Left forelimb (tissue), 1 donor: ENCODE results near the gene SDCCAG8.

Experiments used
- DNase-seq: peaks from one replicate; pipeline ENCODE4 v3.0.0-alpha.2; 2018; ENCODE audit warnings: low spot score

SDCCAG8 gene

DNA sequence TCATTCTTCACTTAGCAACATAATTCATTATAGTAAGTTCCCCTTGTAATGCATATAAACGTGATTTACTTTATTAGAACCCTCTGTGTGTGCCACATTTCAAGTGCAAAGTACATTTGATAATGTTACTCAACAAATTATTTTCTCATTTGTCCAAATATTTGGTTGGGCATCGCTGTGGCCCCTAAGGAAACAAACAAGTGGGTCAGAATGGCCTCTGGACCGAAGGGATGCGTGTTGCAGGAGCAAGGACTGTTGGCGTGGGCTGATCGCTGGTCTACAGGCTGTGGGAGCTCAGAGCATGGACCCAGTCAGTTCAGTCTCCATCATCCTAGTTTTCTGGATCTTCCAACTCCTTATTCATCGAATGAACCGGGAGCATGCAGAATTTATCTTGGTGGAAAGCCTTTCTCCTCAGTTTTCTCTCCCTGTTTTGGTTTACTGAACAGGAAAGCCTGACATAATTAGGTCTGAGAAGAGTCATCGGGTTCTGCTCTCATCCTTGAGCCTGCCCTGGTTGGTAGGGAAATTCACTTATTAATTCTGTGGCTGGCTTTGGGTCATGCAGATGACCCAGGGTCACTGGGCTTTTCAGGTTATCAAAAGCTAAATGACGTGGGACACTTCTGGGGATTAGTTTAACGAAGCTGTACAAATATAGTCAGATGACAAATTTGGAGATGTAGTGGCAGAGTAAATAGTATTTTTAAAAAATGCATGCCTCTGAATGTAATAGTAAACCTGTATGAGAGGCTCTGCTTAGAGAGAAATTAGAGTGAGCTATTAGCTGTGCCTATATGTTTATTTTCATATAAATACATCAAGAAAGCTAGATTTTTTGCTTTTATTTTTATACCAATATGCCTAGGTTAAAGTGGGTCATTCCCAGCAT is 200.2 kb downstream of the SDCCAG8 start:
- no peak for DNase-seq

DNA sequence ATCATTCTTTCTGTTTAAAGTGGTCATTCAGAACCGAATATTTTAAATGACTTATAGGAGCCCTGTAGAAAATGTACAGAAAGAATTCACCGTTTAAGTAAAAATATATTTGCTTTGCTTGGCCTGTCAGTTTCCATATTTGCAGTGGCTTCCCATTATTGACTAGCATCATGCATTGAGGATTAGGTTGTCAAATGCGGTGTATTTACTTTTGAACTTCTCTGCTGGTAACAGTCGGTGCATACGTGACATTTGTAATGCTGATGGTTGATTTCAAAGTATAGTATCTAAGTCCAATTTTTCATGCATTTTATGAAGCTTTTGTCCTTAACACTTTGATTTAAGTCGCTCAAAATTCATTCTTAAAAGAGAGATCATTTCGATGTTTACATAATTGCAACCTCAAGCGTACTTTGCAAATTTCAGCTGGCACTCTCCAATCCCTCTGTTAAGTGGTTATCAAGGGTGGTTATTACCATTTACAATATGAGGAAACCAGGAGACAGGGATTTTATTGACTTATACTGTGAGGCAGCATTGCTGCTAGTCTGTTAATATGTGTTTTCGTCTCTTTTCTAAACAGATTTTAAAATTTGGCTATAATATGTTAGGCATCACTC is 201.6 kb downstream of the SDCCAG8 start:
- no peak for DNase-seq

DNA sequence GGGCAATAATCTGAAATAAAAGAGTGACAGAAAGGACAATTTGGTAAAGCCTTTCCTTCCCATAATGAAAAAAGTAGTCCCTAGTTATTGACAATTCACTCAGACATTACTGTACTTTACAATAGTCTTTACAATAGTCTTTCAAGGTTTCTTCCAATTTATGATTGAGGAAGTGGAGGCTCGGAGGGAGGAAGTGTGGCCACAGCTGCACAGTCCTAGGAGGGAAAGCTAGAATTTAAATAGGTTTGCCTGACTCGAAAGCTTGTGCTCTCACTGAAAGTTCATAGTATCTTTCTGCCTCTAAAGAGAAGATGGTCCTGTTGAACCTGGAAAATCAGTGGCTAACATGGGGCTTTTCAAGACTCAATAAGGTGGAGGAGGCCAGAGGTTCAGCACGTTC is 203.2 kb downstream of the SDCCAG8 start:
- DNase-seq, result no peak

DNA sequence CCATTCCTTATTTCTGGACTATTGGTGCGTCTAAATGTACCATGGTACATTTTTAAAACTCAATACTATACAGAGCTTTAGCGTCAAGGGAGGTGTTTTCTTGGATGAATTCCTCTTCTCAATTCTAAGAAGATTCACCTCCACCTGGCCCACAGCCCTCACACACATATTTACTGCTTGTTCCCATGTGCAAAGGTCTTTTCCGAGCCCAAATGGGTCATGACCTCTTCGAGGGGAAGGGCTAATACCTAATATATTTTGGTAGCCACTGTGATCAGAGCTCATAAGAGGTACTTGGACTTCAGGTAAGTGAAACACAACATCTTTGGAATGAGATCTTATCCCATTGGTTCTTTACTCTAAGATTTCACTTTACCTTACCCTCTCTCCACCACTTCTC is 205.9 kb downstream of the SDCCAG8 start:
- DNase-seq, result no peak

DNA sequence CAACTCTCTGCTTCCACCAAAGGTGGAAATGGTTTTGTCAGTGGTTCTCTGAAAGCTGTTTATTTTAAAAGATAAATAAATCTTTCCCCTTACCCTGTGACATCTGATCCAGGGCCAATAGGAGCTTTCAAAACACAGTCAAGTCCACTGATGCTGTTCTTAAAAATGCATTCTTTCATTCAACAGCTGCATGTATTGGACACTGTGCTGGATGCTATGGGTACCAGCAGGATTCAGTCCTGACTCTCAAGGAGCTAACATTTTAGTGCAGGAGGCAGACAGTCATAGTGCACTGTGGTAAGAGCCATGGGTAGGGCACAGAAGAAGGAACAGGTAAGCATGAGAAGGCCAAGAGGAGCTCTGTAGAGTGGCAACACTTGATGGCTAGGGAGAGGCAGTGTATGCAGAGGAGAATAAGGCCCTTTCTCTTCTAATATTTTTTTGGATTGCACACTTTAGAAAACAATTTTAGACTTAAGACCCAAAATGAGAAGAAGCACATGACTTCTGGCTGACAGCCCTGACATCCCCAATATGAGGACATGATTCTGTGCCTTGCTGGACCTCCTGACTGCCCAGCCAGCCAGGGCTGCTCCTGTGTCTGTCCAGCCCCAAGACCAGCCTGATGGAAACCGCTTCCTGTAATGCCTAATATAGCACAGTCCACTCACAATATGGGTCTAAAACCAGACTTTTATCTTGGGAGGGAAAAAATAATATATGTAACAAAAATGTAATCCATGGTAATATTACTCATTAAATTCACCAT is 207.3 kb downstream of the SDCCAG8 start:
- DNase-seq, result no peak

DNA sequence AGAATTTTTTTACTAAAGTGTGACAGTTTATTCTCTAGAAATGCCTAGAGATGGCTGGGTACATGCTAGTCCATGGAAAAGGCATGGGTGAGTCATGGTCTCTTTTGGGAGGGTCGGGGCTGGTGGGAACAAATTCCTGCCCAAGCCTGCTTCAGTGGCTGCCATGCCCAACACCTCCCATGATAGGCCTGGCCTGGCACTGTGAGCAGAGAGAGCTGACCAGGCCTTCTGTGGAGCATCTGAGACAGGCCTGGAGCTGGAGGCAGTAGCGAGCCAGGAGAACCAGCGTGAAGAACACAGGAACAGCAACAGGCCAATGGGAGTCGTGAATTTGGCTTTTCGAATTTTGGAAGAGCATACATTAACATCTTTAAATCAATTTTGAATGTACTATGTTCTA is 209.2 kb downstream of the SDCCAG8 start:
- DNase-seq, result no peak

DNA sequence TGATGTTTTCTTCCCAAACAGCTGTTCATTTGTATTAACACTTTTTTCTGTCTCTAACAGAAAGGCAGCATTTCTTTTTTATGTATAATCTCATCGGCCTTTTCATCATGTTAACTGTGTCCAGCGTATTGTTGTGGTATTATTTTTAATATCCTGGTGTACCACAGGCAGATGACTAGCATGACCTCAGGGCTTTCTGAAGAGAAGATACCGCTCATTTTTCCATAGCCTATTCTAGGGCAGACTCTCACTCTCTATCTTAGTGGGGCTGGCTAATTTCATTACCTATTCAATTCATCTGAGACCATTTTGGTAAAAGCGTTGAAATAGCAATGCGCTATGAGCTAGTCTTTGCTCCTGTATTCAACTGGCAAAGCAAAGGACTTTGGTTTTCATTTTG is 209.9 kb downstream of the SDCCAG8 start:
- no peak for DNase-seq

DNA sequence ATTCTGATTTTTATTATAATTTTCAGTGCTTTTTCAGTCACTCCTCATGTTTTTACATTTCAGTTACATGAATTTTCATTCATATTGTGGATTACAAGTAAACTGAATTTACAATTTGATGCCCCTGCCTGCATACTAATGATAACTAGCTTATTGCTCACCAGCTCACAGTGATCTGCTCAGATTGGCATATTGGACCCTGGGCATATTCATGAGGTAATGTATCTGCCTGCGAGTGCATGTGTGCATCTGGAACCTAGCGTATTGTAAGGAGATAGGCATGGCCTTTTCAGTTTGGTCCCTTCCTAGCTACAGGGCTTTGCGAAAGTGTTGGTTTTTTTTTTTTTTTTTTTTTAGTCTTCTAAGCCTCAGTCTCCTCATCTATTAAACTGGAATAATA is 213.7 kb downstream of the SDCCAG8 start:
- DNase-seq, result no peak

DNA sequence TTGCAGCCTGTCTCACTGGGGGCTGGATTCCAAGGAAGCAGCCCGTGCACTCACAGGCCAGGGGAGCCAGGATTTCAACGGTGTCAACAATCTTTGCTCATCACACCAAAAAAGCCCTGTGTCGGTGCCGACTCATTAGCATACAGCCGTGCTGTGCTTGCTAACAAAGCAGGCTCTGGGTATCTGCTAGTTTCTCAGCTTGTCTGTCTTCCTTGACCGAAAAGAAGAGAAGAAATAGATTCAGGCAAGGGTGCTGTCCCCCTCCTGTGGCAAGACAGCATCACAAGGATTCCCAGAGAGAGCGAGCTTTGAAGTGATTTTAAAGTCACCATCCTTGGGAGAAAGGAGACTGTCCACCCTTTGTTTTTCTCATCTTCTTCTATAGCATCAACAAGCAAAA is 214.7 kb downstream of the SDCCAG8 start:
- no peak for DNase-seq

DNA sequence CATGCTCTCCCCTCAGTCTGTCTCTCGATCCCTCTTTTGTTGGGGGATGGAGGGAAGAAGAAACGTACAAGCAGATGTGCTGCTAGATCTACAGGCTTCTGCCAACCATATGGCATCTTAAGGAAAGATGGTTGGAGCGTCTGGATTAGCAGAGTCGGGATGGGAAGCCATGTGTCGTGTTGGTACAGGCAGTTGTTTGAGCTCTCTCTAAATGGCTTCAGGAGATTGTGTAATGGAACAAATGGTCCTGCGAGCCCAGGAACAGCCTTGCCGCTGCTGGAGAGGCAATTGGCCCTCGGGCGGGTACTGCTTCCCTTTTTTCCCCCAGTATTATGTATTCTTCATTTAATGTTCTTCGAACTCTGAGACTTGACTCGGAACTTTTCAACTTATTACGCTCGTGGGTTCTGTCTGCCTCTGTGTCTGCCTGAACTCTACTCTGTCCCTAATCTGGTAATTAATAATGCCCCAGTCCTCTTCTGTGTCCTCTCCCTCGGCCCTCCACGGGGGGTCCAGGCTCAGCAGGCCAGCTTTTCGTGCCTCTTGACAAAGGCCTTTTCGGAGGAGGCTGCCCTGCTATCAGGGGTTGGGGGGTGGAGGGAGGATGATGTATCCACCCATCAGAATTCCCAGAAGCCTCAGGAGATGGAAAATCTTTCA is 215.3 kb downstream of the SDCCAG8 start:
- no peak for DNase-seq

DNA sequence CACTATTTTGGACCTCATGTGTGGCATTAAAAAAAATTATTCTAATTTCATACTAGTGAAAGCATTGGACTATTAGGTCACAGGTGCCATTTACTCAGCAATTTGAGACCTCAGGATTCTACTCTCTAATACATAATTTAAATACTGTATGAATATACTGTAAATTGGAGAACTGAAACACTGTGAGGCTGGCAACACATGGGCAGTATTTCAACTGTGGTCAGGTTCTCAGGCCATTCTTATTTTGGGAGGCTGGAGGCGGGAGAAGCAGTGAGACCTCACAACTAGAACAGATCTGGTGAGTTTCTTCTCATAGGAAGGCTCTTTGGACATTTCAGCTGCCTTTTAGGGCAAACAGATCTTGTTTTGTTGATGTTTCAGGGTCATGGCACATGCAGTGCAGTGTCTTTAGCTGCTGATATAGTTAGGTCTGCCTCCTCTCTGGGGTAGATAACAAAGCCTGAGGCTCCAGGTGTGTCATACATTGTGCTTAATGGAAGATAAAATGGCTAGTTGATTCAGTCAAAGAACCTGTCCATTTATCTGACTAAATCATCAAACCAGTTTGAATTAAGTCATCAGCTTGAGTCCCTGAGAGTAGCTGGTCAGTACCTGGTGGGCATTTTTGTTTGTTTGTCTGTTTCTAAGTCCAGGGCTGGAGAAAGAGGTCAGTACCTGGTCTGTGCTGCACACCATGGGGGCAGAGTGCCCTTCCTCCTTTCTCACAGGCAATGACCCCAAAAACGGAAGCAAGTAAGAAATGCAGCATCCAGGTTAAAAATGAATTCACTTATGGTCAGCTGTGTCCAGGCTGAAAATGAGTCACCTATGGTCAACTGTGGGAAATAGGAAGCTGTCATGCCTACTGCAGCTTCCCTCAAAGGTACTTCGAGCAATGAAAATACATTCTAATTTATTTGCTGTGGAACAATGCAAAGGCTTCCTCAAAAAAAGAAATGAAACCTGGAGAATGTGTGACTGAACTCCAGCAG is 216.2 kb downstream of the SDCCAG8 start:
- no peak for DNase-seq

DNA sequence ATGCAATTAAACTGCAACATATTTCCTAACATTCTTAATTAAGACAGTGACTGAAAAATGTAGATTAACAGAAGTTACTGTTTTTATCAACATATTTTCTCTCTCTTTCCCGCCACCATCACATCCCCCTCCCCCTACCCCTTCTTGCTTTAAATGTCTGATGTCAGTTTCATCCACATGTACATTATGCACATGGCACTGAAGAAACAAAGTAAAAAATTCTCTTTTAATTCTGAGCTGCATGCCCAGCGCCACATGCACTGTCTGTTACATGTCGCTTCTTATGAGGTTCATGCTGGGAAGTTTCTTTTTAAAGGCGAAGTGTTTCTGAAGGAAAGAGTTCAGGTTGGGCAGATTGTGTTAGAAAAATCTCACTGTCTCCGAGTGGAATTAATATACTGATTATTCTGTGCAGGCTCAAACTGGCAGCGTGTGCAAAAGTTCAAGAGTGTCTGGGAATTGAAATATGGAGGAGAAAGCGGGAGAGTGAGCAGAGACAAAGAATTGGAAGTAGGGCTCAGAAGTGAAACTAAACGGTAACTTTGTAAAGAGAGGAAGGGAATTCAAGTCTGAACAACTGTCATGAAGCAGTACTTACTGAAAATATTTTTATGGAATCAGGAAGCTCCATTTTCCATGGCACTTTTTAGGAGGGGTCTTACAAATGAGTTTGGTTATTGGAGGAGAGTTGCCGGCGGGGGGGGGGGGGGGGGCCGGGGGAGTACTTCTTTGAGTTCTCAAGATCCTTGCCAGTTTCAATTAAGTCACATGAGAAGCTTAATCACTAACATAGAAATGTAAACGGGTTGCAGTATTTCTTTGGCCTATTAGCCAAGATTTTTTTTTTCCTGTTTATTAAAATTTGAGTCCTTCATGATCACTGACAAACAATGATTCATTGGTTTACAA is 217.6 kb downstream of the SDCCAG8 start:
- no peak for DNase-seq

DNA sequence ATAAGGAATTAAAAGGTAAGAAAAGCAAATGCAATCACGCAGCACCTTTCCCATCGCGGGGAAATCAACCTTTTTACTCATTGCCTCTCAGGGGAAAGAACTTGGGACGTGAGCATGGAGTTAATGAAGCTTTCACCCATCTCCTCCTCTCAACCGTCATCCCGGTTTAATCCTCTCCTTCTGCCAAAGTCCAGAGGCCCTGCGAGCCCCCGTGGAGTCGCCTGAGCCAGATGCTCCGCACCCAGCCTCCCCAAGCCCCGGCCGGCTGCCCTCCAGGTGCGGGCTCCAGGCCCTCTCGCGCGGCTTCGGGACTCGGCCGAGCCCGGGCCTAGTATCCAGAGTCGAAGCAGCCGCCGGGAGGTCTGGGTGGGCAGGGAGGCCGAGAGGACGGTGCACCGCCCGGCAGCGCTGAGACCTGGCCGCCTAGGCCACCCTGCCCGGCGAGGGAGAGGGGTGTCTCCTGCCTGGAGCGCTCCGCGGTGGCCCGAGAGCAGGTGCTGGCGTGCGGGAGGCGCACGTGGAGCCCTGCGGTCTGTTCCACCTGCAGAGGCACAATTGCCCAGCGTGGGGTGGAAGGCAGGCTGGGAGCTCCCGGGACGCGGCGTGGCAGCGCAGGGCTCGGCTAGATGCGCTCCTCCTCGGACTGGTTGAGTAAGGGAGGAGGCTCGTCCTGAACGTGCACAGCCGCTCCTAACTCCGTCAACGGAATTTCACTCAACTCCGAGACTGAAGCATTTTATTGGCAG is 218.5 kb downstream of the SDCCAG8 start:
- no peak for DNase-seq

DNA sequence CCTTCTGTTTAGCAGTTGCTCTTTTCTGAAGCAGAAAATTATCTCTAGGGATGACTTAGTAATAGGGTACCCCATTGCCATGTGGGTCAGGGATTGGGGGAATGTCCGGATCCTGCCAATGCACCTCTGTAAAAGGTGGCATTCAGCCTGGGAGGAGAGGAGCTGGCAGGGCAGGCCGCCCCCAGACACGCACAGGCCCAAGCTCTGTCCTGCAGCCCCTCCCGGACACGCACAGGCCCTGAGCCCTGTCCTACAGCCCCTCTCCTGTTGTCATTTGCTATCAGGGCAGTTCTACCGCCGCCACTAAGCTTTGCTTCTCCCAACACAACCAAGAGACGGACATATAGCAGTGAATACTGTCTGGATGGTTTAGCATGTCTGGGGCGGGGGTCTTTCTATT is 219.1 kb downstream of the SDCCAG8 start:
- DNase-seq, result no peak

DNA sequence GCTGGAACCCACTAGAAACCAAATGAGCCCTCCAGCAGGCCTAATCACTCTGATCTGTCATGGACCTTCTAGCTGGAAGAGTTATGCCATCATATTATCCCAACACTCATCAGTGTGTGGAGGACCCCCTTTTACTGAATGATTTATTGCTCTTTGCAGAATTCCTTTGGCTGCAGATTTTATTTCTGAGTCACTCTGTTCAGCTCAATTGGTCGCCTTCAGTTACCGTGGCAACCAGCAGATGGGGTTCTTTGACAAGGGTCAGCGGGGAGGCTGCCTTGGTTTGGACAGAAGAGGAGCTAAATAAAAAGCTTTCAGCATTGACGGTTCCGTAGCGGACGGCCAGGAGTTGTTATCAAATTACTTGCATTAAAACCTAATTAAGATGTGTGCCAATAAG is 220.1 kb downstream of the SDCCAG8 start:
- DNase-seq, result no peak

DNA sequence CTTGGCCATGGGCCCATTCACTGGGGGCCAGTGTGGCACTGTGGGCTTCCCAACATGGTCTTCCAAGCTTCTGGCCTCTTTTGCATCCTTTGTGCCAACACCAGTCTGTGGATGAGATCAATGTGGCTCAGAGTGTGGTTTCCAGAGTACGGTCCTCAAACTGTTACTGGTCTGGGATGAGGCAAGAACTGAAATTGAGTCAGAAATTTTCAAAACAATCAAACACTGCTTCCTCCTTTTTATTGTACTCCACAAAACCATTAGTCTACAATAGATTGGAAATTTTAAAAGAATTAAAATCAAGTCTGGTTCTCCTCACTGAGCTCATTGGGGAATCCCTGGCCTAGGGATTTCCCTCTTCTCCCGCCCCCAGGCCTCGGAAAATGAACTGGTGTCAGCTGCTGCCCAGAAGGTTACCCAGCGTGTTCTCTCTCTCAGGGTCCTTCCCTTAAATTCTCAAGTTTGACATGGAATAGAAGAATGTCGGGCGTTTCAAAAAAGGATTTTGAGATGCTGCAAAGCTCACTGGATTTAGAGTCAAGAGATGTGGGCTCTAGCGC is 222.0 kb downstream of the SDCCAG8 start:
- no peak for DNase-seq

DNA sequence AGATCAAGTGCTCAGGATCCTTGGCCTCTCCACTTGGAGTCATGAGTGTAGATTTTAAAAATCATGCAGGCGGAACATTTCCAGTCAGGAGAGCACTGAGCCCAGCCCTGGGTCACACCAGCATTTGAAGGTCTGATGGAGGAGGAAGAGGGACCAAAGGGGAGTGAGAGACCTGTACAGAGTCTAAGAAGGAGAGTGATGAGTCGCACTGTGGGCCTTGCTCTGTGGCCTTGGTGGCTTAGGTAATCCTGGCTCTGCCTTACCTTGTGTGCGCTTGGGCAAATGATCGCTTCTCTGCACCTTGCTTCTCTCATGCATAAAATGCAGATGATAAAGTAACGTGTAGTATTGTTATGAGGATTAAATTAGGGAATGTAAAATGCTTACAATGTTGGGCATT is 225.3 kb downstream of the SDCCAG8 start:
- no peak for DNase-seq

DNA sequence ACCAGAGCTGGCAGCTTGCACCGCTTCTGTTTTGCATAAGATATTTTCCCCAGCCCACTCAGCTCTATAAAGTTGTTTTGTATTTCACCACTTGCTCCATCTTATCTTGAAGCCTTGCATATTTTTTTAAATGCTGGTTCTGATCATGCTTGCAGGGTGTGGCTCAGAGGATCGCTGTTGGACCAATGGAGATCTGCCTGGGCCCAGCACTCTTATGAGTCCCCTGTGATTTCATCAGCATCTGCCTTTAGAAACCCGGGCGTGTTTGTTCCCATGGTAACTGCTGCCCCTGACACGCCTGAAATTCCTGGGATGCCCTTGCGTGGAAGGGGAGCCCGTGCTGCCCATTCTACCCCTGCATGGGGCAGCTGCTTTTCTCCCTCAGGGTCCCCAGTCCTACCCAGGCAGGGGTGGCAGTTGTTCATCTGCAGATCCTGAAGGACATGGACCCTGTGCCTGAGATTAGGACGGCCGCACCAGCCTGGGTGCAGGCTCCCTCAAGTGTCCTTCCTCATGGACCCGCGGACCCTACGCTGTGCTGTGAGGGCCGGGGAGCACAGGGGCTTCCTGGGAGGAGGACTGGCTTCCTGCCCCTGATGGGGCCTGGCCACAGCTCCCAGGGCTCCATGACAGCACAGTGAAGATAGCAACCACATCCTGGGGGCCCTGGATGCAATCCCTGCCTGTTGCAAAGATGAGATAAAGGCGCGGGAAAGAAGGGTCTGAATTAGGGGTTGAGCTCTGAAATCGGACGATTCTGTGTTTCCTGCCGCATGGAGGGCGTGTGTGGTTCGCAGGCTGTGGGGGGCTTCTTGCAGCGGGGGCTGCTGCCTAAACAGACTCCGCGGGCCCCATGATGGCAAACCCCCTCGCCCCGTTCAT is 226.5 kb downstream of the SDCCAG8 start:
- no peak for DNase-seq
